HUES6 (cell line): ENCODE measurements around the gene ADIPOQ.
"Not testable (repeated sequence)": the region's sequence is repeated elsewhere in the genome, so short reads cannot be mapped to it uniquely, and the experiment has no call there.

Experiments
- H3K27ac ChIP-seq: 2 replicates; pipeline ENCODE4 v1.7.0; 2013; ENCODE audit warnings: low read depth, mild to moderate bottlenecking, low read length, inconsistent platforms
- H3K27me3 ChIP-seq: 2 replicates; pipeline ENCODE4 v1.6.1; 2013; ENCODE audit warnings: low read length; ENCODE audit not compliant: control insufficient read depth, insufficient read depth
- H3K36me3 ChIP-seq: 2 replicates; pipeline ENCODE4 v1.6.1; 2013; ENCODE audit warnings: low read length; ENCODE audit not compliant: control insufficient read depth, insufficient read depth
- H3K4me1 ChIP-seq: 2 replicates; pipeline ENCODE4 v1.6.1; 2013; ENCODE audit warnings: low read length; ENCODE audit not compliant: control insufficient read depth, insufficient read depth
- H3K4me3 ChIP-seq: 2 replicates; pipeline ENCODE4 v1.5.1; 2013; ENCODE audit warnings: low read depth, low read length
- H3K9ac ChIP-seq: one replicate; pipeline ENCODE4 v1.6.1; 2013; ENCODE audit warnings: mild to moderate bottlenecking, low read length
- H3K9me3 ChIP-seq: 2 replicates; pipeline ENCODE4 v1.6.1; 2013; ENCODE audit warnings: low read depth, low read length; ENCODE audit not compliant: control insufficient read depth, insufficient read depth

ADIPOQ gene

GRCh38 chr3:186874216-186874615 is 31.7 kb downstream of the ADIPOQ start:
- H3K4me3 ChIP-seq, H3K9ac ChIP-seq, H3K4me1 ChIP-seq, H3K9me3 ChIP-seq, H3K27me3 ChIP-seq, H3K27ac ChIP-seq, H3K36me3 ChIP-seq: not testable (repeated sequence)

GRCh38 chr3:186874841-186875240 is 32.3 kb downstream of the ADIPOQ start:
- H3K9ac ChIP-seq, H3K27me3 ChIP-seq, H3K9me3 ChIP-seq, H3K4me3 ChIP-seq, H3K27ac ChIP-seq, H3K4me1 ChIP-seq, H3K36me3 ChIP-seq: not testable (repeated sequence)

GRCh38 chr3:186875708-186876107 is 33.2 kb downstream of the ADIPOQ start:
- Histone ChIP-seq H3K36me3 (no peaks in the 10 kb centered on the region), H3K4me1 (no peaks in the 10 kb centered on the region), H3K27me3 (no peaks in the 10 kb centered on the region), H3K27ac (no peak overlapping the region), H3K4me3 (no peak overlapping the region), H3K9ac (no peak overlapping the region), H3K9me3 (peaks cover 6% of the 10 kb centered on the region)

- Histone ChIP-seq H3K9ac (no peak overlapping the region), H3K4me1 (no peaks in the 10 kb centered on the region), H3K9me3 (peaks cover 6% of the 10 kb centered on the region), H3K27me3 (no peaks in the 10 kb centered on the region), H3K4me3 (no peak overlapping the region), H3K36me3 (no peaks in the 10 kb centered on the region), H3K27ac (no peak overlapping the region)
Observed at GRCh38 chr3:186879781-186880180, 37.3 kb downstream of the ADIPOQ start.

GRCh38 chr3:186880406-186880805 is 37.9 kb downstream of the ADIPOQ start:
- no peaks in the 10 kb centered on the region for H3K4me1 ChIP-seq
- no peaks in the 10 kb centered on the region for H3K27me3 ChIP-seq
- no peaks in the 10 kb centered on the region for H3K36me3 ChIP-seq
- no peak overlapping the region for H3K27ac ChIP-seq
- no peak overlapping the region for H3K4me3 ChIP-seq
- peaks cover 6% of the 10 kb centered on the region for H3K9me3 ChIP-seq
- no peak overlapping the region for H3K9ac ChIP-seq

- H3K9ac ChIP-seq, result no peak overlapping the region
- peaks cover under 1% of the 10 kb centered on the region for H3K9me3 ChIP-seq
- no peak overlapping the region for H3K27ac ChIP-seq
- no peak overlapping the region for H3K4me3 ChIP-seq
- H3K4me1 ChIP-seq, result peaks cover 10% of the 10 kb centered on the region
- no peaks in the 10 kb centered on the region for H3K27me3 ChIP-seq
- no peaks in the 10 kb centered on the region for H3K36me3 ChIP-seq
Observed at GRCh38 chr3:186882150-186882524, 39.6 kb downstream of the ADIPOQ start.

- H3K36me3 ChIP-seq, result no peaks in the 10 kb centered on the region
- no peaks in the 10 kb centered on the region for H3K27me3 ChIP-seq
- no peak overlapping the region for H3K4me3 ChIP-seq
- H3K9me3 ChIP-seq, result no peaks in the 10 kb centered on the region; the same call in 1 of the 2 replicates
- no peak overlapping the region for H3K9ac ChIP-seq
- H3K4me1 ChIP-seq, result peaks cover 15% of the 10 kb centered on the region
- H3K27ac ChIP-seq, result no peak overlapping the region
Observed at GRCh38 chr3:186882881-186883685, 40.6 kb downstream of the ADIPOQ start.

GRCh38 chr3:186883686-186884058 is 41.2 kb downstream of the ADIPOQ start:
- no peaks in the 10 kb centered on the region; the same call in 1 of the 2 replicates for H3K9me3 ChIP-seq
- no peak overlapping the region for H3K9ac ChIP-seq
- no peaks in the 10 kb centered on the region for H3K36me3 ChIP-seq
- H3K4me1 ChIP-seq, result peaks cover 19% of the 10 kb centered on the region
- H3K4me3 ChIP-seq, result no peak overlapping the region
- H3K27me3 ChIP-seq, result no peaks in the 10 kb centered on the region
- no peak overlapping the region for H3K27ac ChIP-seq

GRCh38 chr3:186884868-186885267 is 42.4 kb downstream of the ADIPOQ start:
- not testable (repeated sequence) for H3K27ac ChIP-seq, H3K36me3 ChIP-seq, H3K4me3 ChIP-seq, H3K27me3 ChIP-seq, H3K9me3 ChIP-seq, H3K9ac ChIP-seq
- peaks cover 26% of the 10 kb centered on the region for H3K4me1 ChIP-seq

- no peaks in the 10 kb centered on the region for H3K27me3 ChIP-seq
- no peaks in the 10 kb centered on the region for H3K36me3 ChIP-seq
- peak overlapping the region; percentile 15; the same call in 1 of the 2 replicates for H3K4me3 ChIP-seq
- no peaks in the 10 kb centered on the region; the same call in 1 of the 2 replicates for H3K9me3 ChIP-seq
- H3K4me1 ChIP-seq, result peaks cover 26% of the 10 kb centered on the region
- H3K27ac ChIP-seq, result peak overlapping the region; percentile 59
- H3K9ac ChIP-seq, result peak overlapping the region; percentile 41
Observed at GRCh38 chr3:186886202-186886981, 43.9 kb downstream of the ADIPOQ start.

- H3K36me3 ChIP-seq, H3K4me3 ChIP-seq, H3K9me3 ChIP-seq, H3K27me3 ChIP-seq: not testable (repeated sequence)
- Histone ChIP-seq H3K27ac (peak overlapping the region; percentile 52; the same call in 1 of the 2 replicates), H3K4me1 (peaks cover 26% of the 10 kb centered on the region), H3K9ac (peak overlapping the region; percentile 18)
Observed at GRCh38 chr3:186887507-186887938, 45.0 kb downstream of the ADIPOQ start.
